Neuronal stem cell (in vitro differentiated cells): ENCODE measurements around the gene PPP5C.

Source experiments
- DNase-seq: peaks from one replicate; pipeline ENCODE4 v3.0.0-alpha.2; 2013; ENCODE audit warnings: low spot score
- H2AFZ ChIP-seq: one replicate; pipeline ENCODE4 v1.6.1; 2013; ENCODE audit warnings: mild to moderate bottlenecking, low read length, inconsistent platforms
- H2AK5ac ChIP-seq: 2 replicates; pipeline ENCODE4 v1.6.1; 2013; ENCODE audit warnings: low read depth, mild to moderate bottlenecking, inconsistent platforms, low read length, moderate library complexity, mixed read lengths
- H2BK120ac ChIP-seq: 2 replicates; pipeline ENCODE4 v1.6.1; 2013; ENCODE audit warnings: low read depth, mild to moderate bottlenecking, inconsistent platforms, low read length, moderate library complexity, mixed read lengths
- H2BK12ac ChIP-seq: one replicate; pipeline ENCODE4 v1.6.1; 2013; ENCODE audit warnings: low read length, inconsistent platforms
- H2BK15ac ChIP-seq: 2 replicates; pipeline ENCODE4 v1.6.1; 2013; ENCODE audit warnings: mild to moderate bottlenecking, low read length, inconsistent platforms, mixed read lengths
- H2BK5ac ChIP-seq: one replicate; pipeline ENCODE4 v1.6.1; 2013; ENCODE audit warnings: inconsistent platforms, mild to moderate bottlenecking, low read length, moderate library complexity
- H3K14ac ChIP-seq: one replicate; pipeline ENCODE4 v1.6.1; 2013; ENCODE audit warnings: low read length, inconsistent platforms
- H3K18ac ChIP-seq: 2 replicates; pipeline ENCODE4 v1.6.1; 2013; ENCODE audit warnings: low read length, inconsistent platforms
- H3K23ac ChIP-seq: 2 replicates; pipeline ENCODE4 v1.6.1; 2013; ENCODE audit warnings: low read depth, mild to moderate bottlenecking, mixed read lengths, low read length, inconsistent platforms; ENCODE audit not compliant: poor library complexity
- H3K27ac ChIP-seq: replicated peaks from 3 replicates; pipeline ENCODE4 v1.5.1; 2013; ENCODE audit warnings: low read length, inconsistent platforms
- H3K27me3 ChIP-seq, 3 experiments: 2 replicates each; pipeline ENCODE4 v1.6.1; 2013; ENCODE audit warnings: low read length in 3 of 3, mild to moderate bottlenecking in 2 of 3, inconsistent platforms in 1 of 3, low read depth in 1 of 3, mixed read lengths in 1 of 3, moderate library complexity in 1 of 3; ENCODE audit not compliant: control insufficient read depth in 3 of 3, insufficient read depth in 3 of 3
- H3K36me3 ChIP-seq, 2 donors: replicated peaks in 1 of 2; 2 replicates each; pipeline ENCODE4 v1.6.1; 2013; ENCODE audit warnings: low read length in 2 of 2; ENCODE audit not compliant: control insufficient read depth in 2 of 2, insufficient read depth in 2 of 2
- H3K4ac ChIP-seq: 2 replicates; pipeline ENCODE4 v1.6.1; 2013; ENCODE audit warnings: inconsistent platforms, mild to moderate bottlenecking, low read length, moderate library complexity
- H3K4me1 ChIP-seq, 2 donors: 1 replicate in 1 of 2; 2 replicates in 1 of 2; pipeline ENCODE4 v1.6.1; 2013; ENCODE audit warnings: low read length in 2 of 2, low read depth in 1 of 2; ENCODE audit not compliant: control insufficient read depth in 2 of 2, insufficient read depth in 1 of 2
- H3K4me2 ChIP-seq: one replicate; pipeline ENCODE4 v1.6.1; 2013; ENCODE audit warnings: mild to moderate bottlenecking, low read length, inconsistent platforms; ENCODE audit not compliant: insufficient read depth, poor library complexity, severe bottlenecking
- H3K4me3 ChIP-seq, 2 donors: 2 replicates each; pipeline ENCODE4 v1.5.1; 2013; ENCODE audit warnings: low read length in 2 of 2, mild to moderate bottlenecking in 2 of 2, inconsistent platforms in 1 of 2, moderate library complexity in 1 of 2
- H3K79me1 ChIP-seq: one replicate; pipeline ENCODE4 v1.6.1; 2013; ENCODE audit warnings: low read depth, mild to moderate bottlenecking, inconsistent platforms, low read length, moderate library complexity
- H3K9ac ChIP-seq: one replicate; pipeline ENCODE4 v1.6.1; 2013; ENCODE audit warnings: mild to moderate bottlenecking, low read depth, low read length, inconsistent platforms; ENCODE audit not compliant: poor library complexity
- H3K9me3 ChIP-seq, 2 donors: replicated peaks in 1 of 2; 2 replicates each; pipeline versions ENCODE3 to v1.6.1; 2013; ENCODE audit warnings: low read length in 2 of 2, mild to moderate bottlenecking in 2 of 2, inconsistent platforms in 1 of 2, low read depth in 1 of 2, mixed read lengths in 1 of 2, moderate library complexity in 1 of 2; ENCODE audit not compliant: control insufficient read depth in 2 of 2, insufficient read depth in 1 of 2
- H4K8ac ChIP-seq: one replicate; pipeline ENCODE4 v1.6.1; 2013; ENCODE audit warnings: low read depth, mild to moderate bottlenecking, inconsistent platforms, low read length, moderate library complexity
- H4K91ac ChIP-seq: one replicate; pipeline ENCODE4 v1.6.1; 2013; ENCODE audit warnings: low read length, low read depth, mild to moderate bottlenecking, inconsistent platforms; ENCODE audit not compliant: poor library complexity
- WGBS, 2 donors: extraction: QIAGEN DNeasy Blood & Tissue Kit; methylation state at CpG; one replicate each; pipeline ENCODE4 v1.1.7; 2013; ENCODE audit warnings: missing lambda C conversion rate in 2 of 2, mixed read lengths in 1 of 2; ENCODE audit not compliant: insufficient read length in 2 of 2, insufficient replicate concordance in 1 of 2; ENCODE audit errors: extremely low coverage in 2 of 2; 5-methylcytosine and 5-hydroxymethylcytosine counted together

Gene PPP5C

GRCh38 chr19:46381346-46381745 lies 34.5 kb downstream of the PPP5C start:
- no peak overlapping the region for H3K4me2 ChIP-seq
- no peak overlapping the region for H2BK15ac ChIP-seq
- WGBS, 2 donors: no CpG with 5 or more reads among the region's 2 CpGs
- peaks cover 2 to 9% of the 10 kb centered on the region in 2 donors for H3K9me3 ChIP-seq
- no peak overlapping the region for H3K4me3 ChIP-seq
- H3K79me1 ChIP-seq: no peaks in the 10 kb centered on the region
- H3K4ac ChIP-seq: no peak overlapping the region
- no peak for DNase-seq
- H2BK5ac ChIP-seq: no peak overlapping the region
- no peak overlapping the region for H2BK120ac ChIP-seq
- no peaks in the 10 kb centered on the region for H3K27me3 ChIP-seq
- H3K27ac ChIP-seq: no peak overlapping the region
- no peak overlapping the region for H3K23ac ChIP-seq
- no peak overlapping the region for H3K14ac ChIP-seq
- no peak overlapping the region for H2AFZ ChIP-seq
- no peak overlapping the region for H4K91ac ChIP-seq
- no peak overlapping the region for H2AK5ac ChIP-seq
- no peak overlapping the region for H4K8ac ChIP-seq
- H3K18ac ChIP-seq: no peak overlapping the region
- no peak overlapping the region for H2BK12ac ChIP-seq
- H3K36me3 ChIP-seq: peaks cover 48 to 99% of the 10 kb centered on the region in 2 donors
- H3K4me1 ChIP-seq: no peaks in the 10 kb centered on the region
- no peak overlapping the region for H3K9ac ChIP-seq

GRCh38 chr19:46381756-46382345 lies 35.0 kb downstream of the PPP5C start:
- no peak for DNase-seq
- Histone ChIP-seq H2BK15ac (no peak overlapping the region), H3K4me3 (peak overlapping the region in 1 of 2 donors; percentile 8), H3K79me1 (peaks cover 1% of the 10 kb centered on the region), H2BK5ac (no peak overlapping the region), H3K27ac (no peak overlapping the region), H4K8ac (no peak overlapping the region), H3K14ac (no peak overlapping the region), H4K91ac (no peak overlapping the region), H2BK120ac (no peak overlapping the region), H3K4me1 (no peaks in the 10 kb centered on the region), H3K27me3 (no peaks in the 10 kb centered on the region), H2AK5ac (no peak overlapping the region), H3K36me3 (peaks cover 47 to 99% of the 10 kb centered on the region in 2 donors), H3K23ac (no peak overlapping the region), H3K18ac (no peak overlapping the region), H3K4me2 (no peak overlapping the region), H2AFZ (no peak overlapping the region), H3K4ac (no peak overlapping the region), H3K9me3 (peaks cover 0 to 9% of the 10 kb centered on the region in 2 donors), H2BK12ac (no peak overlapping the region), H3K9ac (no peak overlapping the region)
- WGBS, 2 donors: no CpG with 5 or more reads among the region's 15 CpGs

GRCh38 chr19:46383171-46383815 lies 36.4 kb downstream of the PPP5C start:
- H2BK12ac ChIP-seq: no peak overlapping the region
- no peak overlapping the region for H4K8ac ChIP-seq
- no CpG with 5 or more reads among the region's 23 CpGs for WGBS, 2 donors
- H3K27me3 ChIP-seq: no peaks in the 10 kb centered on the region
- peaks cover 4% of the 10 kb centered on the region for H3K79me1 ChIP-seq
- no peak overlapping the region for H3K9ac ChIP-seq
- H3K14ac ChIP-seq: no peak overlapping the region
- H3K18ac ChIP-seq: no peak overlapping the region
- no peak overlapping the region for H3K4me3 ChIP-seq
- no peak overlapping the region for H3K27ac ChIP-seq
- H3K9me3 ChIP-seq: peaks cover 3 to 9% of the 10 kb centered on the region in 2 donors
- no peak overlapping the region for H3K23ac ChIP-seq
- no peak overlapping the region for H2AK5ac ChIP-seq
- peaks cover 55 to 99% of the 10 kb centered on the region in 2 donors for H3K36me3 ChIP-seq
- no peak overlapping the region for H2AFZ ChIP-seq
- H2BK15ac ChIP-seq: no peak overlapping the region
- no peaks in the 10 kb centered on the region for H3K4me1 ChIP-seq
- no peak overlapping the region for H4K91ac ChIP-seq
- no peak overlapping the region for H3K4me2 ChIP-seq
- no peak overlapping the region for H2BK5ac ChIP-seq
- no peak for DNase-seq
- no peak overlapping the region for H2BK120ac ChIP-seq
- H3K4ac ChIP-seq: no peak overlapping the region

GRCh38 chr19:46383846-46384245 lies 37.0 kb downstream of the PPP5C start:
- H4K91ac ChIP-seq: no peak overlapping the region
- H2BK12ac ChIP-seq: no peak overlapping the region
- H3K27me3 ChIP-seq: no peaks in the 10 kb centered on the region
- H4K8ac ChIP-seq: no peak overlapping the region
- DNase-seq: no peak
- H3K9me3 ChIP-seq: peaks cover 3 to 14% of the 10 kb centered on the region in 2 donors
- no peak overlapping the region for H3K18ac ChIP-seq
- no peak overlapping the region for H3K23ac ChIP-seq
- H3K4me1 ChIP-seq: no peaks in the 10 kb centered on the region
- peaks cover 4% of the 10 kb centered on the region for H3K79me1 ChIP-seq
- no peak overlapping the region for H3K4me2 ChIP-seq
- no peak overlapping the region for H2BK15ac ChIP-seq
- WGBS, 2 donors: no CpG with 5 or more reads among the region's 7 CpGs
- H3K14ac ChIP-seq: no peak overlapping the region
- H3K27ac ChIP-seq: no peak overlapping the region
- H3K9ac ChIP-seq: peak overlapping the region; percentile 34
- no peak overlapping the region for H2AFZ ChIP-seq
- H3K4ac ChIP-seq: no peak overlapping the region
- peaks cover 61 to 99% of the 10 kb centered on the region in 2 donors for H3K36me3 ChIP-seq
- H2BK5ac ChIP-seq: no peak overlapping the region
- H2AK5ac ChIP-seq: no peak overlapping the region
- H3K4me3 ChIP-seq: no peak overlapping the region
- no peak overlapping the region for H2BK120ac ChIP-seq
